ENCODE measurements around the gene CD302. TPM values are rescaled to one million over a fixed set of nuclear protein-coding genes. Genes with fewer than 3 reads are reported as not detected.

The CD302 gene
- total and polyA plus RNA-seq, 2 donors (not counting 3 experiments of a cell fraction or from before 2014, with no cell fraction given) = 10.4 to 10.6 TPM

DNA sequence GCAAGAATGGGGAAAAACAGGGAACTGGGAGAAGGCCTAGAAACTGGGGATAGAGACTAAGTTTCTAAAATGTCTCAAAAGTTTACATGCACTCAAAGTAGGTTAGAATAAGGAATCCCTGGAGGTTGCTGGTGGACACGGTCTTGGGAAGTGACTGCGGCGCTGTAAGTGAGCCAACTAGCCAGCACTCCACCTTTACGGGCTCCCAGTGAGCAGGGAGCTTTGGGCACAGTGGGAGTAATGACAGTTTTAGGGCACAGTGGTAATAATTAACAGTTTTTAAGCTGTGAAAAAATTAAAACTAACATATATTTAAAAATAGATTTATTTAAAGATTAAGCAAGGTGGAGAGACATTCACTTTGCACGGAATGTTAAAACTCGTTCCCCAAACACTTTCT is 20.9 kb upstream of the CD302 start:
- Histone ChIP-seq H3K4me2 (ENCODE audit: insufficient read depth, low read length) (no peak overlapping the region), H3K9me1 (replicated peaks; ENCODE audit: control insufficient read depth, extremely low read depth, insufficient read depth, low read length) (no peaks in the 10 kb centered on the region), H3K4me1 (ENCODE audit: control insufficient read depth, extremely low read depth, insufficient read depth, low read length) (no peaks in the 10 kb centered on the region), H3K27me3 (ENCODE audit: control insufficient read depth in 2 of 2, insufficient read depth in 2 of 2, low read length in 2 of 2) (no peaks in the 10 kb centered on the region), H3K9me3 (replicated peaks; ENCODE audit: control insufficient read depth, insufficient read depth, low read length) (no peaks in the 10 kb centered on the region), H3K79me2 (ENCODE audit: control insufficient read depth, insufficient read depth, low read length) (no peaks in the 10 kb centered on the region), H3K36me3 (ENCODE audit: control insufficient read depth in 2 of 2, extremely low read depth in 1 of 2, insufficient read depth in 2 of 2, low read length in 2 of 2) (no peaks in the 10 kb centered on the region), H3K27ac (ENCODE audit: insufficient read depth, low read depth, low read length) (no peak overlapping the region), H3K9ac (replicated peaks; ENCODE audit: extremely low read depth, insufficient read depth, low read length) (no peak overlapping the region), H3K4me3 (replicated peaks in 1 of 3; ENCODE audit: insufficient read depth in 1 of 3, low read depth in 1 of 3, low read length in 3 of 3) (no peak overlapping the region), H2AFZ (ENCODE audit: low read depth, low read length) (no peak overlapping the region), H4K20me1 (replicated peaks; ENCODE audit: control insufficient read depth, extremely low read depth, insufficient read depth, low read length) (no peaks in the 10 kb centered on the region)
- no TSS peak for BruUV-seq (replicated peaks)
- ChIA-PET CTCF (interaction anchor here (0.6 to 1.3 kb wide), 3 partner anchors 10 to 149 kb away, joined by 3 to 6 read pairs (median 3); no protein-coding TSS in a partner anchor), POLR2A (no interaction called here)
- DNase-seq (ENCODE audit: low read depth, low spot score) (no peak), FAIRE-seq (no peak)
- dilution Hi-C loops (cut with MboI; ENCODE audit: extremely low pct_ligation_motif_present, low sequenced_read_pairs) = no loop called here
- intact Hi-C loops (cut with micrococcal nuclease) = no loop called here
- TF ChIP-seq EZH2 (IDR thresholded peaks at IDR 0.05; ENCODE audit: borderline replicate concordance, low read depth, low read length, severe bottlenecking) (no peak), GATA2 (IDR thresholded peaks at IDR 0.05; ENCODE audit: insufficient read depth, insufficient read length, low read depth, low read length) (no peak), POLR2A (IDR thresholded peaks at IDR 0.05; ENCODE audit: low read depth, low read length) (no peak), FOS (IDR thresholded peaks at IDR 0.05; ENCODE audit: borderline replicate concordance, insufficient read depth, low read length) (no peak), POLR2AphosphoS5 (IDR thresholded peaks at IDR 0.05; ENCODE audit: insufficient read depth, low read depth, low read length) (no peak), JUN (IDR thresholded peaks at IDR 0.05; ENCODE audit: borderline replicate concordance, insufficient read depth, insufficient read length, low read depth) (no peak), MYC (IDR thresholded peaks at IDR 0.05; ENCODE audit: low read depth, low read length) (no peak)
- TF ChIP-seq, protein P1, sequence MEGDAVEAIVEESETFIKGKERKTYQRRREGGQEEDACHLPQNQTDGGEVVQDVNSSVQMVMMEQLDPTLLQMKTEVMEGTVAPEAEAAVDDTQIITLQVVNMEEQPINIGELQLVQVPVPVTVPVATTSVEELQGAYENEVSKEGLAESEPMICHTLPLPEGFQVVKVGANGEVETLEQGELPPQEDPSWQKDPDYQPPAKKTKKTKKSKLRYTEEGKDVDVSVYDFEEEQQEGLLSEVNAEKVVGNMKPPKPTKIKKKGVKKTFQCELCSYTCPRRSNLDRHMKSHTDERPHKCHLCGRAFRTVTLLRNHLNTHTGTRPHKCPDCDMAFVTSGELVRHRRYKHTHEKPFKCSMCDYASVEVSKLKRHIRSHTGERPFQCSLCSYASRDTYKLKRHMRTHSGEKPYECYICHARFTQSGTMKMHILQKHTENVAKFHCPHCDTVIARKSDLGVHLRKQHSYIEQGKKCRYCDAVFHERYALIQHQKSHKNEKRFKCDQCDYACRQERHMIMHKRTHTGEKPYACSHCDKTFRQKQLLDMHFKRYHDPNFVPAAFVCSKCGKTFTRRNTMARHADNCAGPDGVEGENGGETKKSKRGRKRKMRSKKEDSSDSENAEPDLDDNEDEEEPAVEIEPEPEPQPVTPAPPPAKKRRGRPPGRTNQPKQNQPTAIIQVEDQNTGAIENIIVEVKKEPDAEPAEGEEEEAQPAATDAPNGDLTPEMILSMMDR (IDR thresholded peaks at IDR 0.05; ENCODE audit: extremely low read depth in 1 of 2, insufficient read depth in 1 of 2, low read depth in 1 of 2, low read length in 2 of 2) = no peak
- TF ChIP-seq, protein P2, sequence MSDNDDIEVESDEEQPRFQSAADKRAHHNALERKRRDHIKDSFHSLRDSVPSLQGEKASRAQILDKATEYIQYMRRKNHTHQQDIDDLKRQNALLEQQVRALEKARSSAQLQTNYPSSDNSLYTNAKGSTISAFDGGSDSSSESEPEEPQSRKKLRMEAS (IDR thresholded peaks at IDR 0.05; ENCODE audit: insufficient read depth, insufficient read length) = no peak

Data from endothelial cell of umbilical vein (primary cell).